A549 (cell line): ENCODE measurements around the gene MYO18B. TPM values are rescaled to one million over a fixed set of nuclear protein-coding genes. Genes with fewer than 3 reads are reported as not detected.

ENCODE experiments used
- ATAC-seq, 2 experiments: fragments of 200-7000 bp in 1 of 2; fragments of >200 bp in 1 of 2; cut with Nextera tagmentation in 1 of 2; cut with Tn5 transposase in 1 of 2; 3 replicates each; pipeline versions ENCODE4 v1.8.0 to v1.9.1; 2018 to 2020; ENCODE audit warnings: mild to moderate bottlenecking in 1 of 2, moderate library complexity in 1 of 2
- CTCF ChIA-PET: fragments of 300-600 bp; sonication (Branson Sonifier 250); formaldehyde crosslinking; extraction: SDS; loops from one replicate; lab custom pipeline; 2021; ENCODE audit warnings: antibody characterized with exemption, inconsistent platforms; lab: Yijun Ruan, JAX
- POLR2A ChIA-PET: fragments of 350-600 bp; formaldehyde crosslinking; extraction: SDS; loops from one replicate; lab custom pipeline; 2021; ENCODE audit warnings: antibody characterized with exemption, inconsistent platforms; lab: Yijun Ruan, JAX
- DNase-seq, 2 experiments: peaks; one replicate each; pipeline versions ENCODE4 v3.0.0 to v3.0.0-alpha.2; 2011 to 2016; ENCODE audit warnings: low read depth in 1 of 2, low spot score in 1 of 2
- FAIRE-seq: peaks from 2 replicates; lab custom pipeline; 2011; peaks lifted over from hg19 to GRCh38; lab: Jason Lieb, UNC
- H3K27ac ChIP-seq, 2 experiments: fragments of >200 bp; sonication (Bioruptor Twin); formaldehyde crosslinking; 3 replicates each; pipeline ENCODE4 v1.5.1; 2016 to 2017
- H3K4me1 ChIP-seq: fragments of >200 bp; sonication (Bioruptor Twin); formaldehyde crosslinking; 3 replicates; pipeline ENCODE4 v1.6.1; 2016
- H3K4me2 ChIP-seq: fragments of >200 bp; sonication (Bioruptor Twin); formaldehyde crosslinking; 3 replicates; pipeline ENCODE4 v1.6.1; 2016
- H3K4me3 ChIP-seq: fragments of >200 bp; sonication (Bioruptor Twin); formaldehyde crosslinking; 3 replicates; pipeline ENCODE4 v1.5.1; 2016
- H3K9me3 ChIP-seq: fragments of >200 bp; sonication (Bioruptor Twin); formaldehyde crosslinking; 3 replicates; pipeline ENCODE4 v1.6.1; 2016
- CEBPB ChIP-seq, 2 experiments: fragments of >200 bp in 1 of 2; sonication (Bioruptor Twin) in 1 of 2; formaldehyde crosslinking in 1 of 2; IDR thresholded peaks; 2 replicates each; pipeline ENCODE4 v1.6.1; 2012 to 2016
- CHD4 ChIP-seq: fragments of 200-600 bp; sonication (generic); IDR thresholded peaks from 2 replicates; pipeline ENCODE4 v1.6.1; 2016; ENCODE audit warnings: antibody characterized with exemption, mild to moderate bottlenecking, borderline replicate concordance
- CTCF ChIP-seq: fragments of >200 bp; sonication (Bioruptor Twin); formaldehyde crosslinking; IDR thresholded peaks from 3 replicates; pipeline ENCODE4 v1.5.1; 2016
- EP300 ChIP-seq, 2 experiments: fragments of >200 bp; sonication (Bioruptor Twin); formaldehyde crosslinking; IDR thresholded peaks; 2 replicates in 1 of 2; 3 replicates in 1 of 2; pipeline ENCODE4 v1.6.1; 2016 to 2017
- ESRRA ChIP-seq: fragments of 150-350 bp; IDR thresholded peaks from 2 replicates; pipeline ENCODE4 v1.6.1; 2014; ENCODE audit warnings: mild to moderate bottlenecking, low read length, borderline replicate concordance
- FOSB ChIP-seq: fragments of 250-450 bp; sonication (Bioruptor Pico); IDR thresholded peaks from 2 replicates; pipeline ENCODE4 v1.5.0; 2020; ENCODE audit warnings: mild to moderate bottlenecking, moderate library complexity
- HDAC2 ChIP-seq: fragments of 200-600 bp; sonication (generic); IDR thresholded peaks from 2 replicates; pipeline ENCODE4 v1.6.1; 2016
- HEYL ChIP-seq: fragments of 250-450 bp; sonication (Bioruptor Pico); IDR thresholded peaks from 2 replicates; pipeline ENCODE4 v1.8.0; 2021; ENCODE audit warnings: mild to moderate bottlenecking, moderate library complexity
- HOXA7 ChIP-seq: fragments of 250-450 bp; sonication (Bioruptor Pico); IDR thresholded peaks from 2 replicates; pipeline ENCODE4 v1.5.0; 2020; ENCODE audit warnings: mild to moderate bottlenecking, moderate library complexity
- HOXB5 ChIP-seq: fragments of 250-450 bp; sonication (Bioruptor Pico); IDR thresholded peaks from 2 replicates; pipeline ENCODE4 v1.5.0; 2020; ENCODE audit warnings: mild to moderate bottlenecking, moderate library complexity
- NR3C1 ChIP-seq: fragments of >200 bp; sonication (Bioruptor Twin); formaldehyde crosslinking; IDR thresholded peaks from 3 replicates; pipeline ENCODE4 v1.6.1; 2017
- PBX3 ChIP-seq: IDR thresholded peaks from 2 replicates; pipeline ENCODE4 v1.6.1; 2012
- PHF8 ChIP-seq: fragments of 200-600 bp; sonication (generic); IDR thresholded peaks from 2 replicates; pipeline ENCODE4 v1.6.1; 2016; ENCODE audit warnings: low read depth, mild to moderate bottlenecking, antibody characterized with exemption, moderate library complexity, borderline replicate concordance
- RARB ChIP-seq: fragments of 250-450 bp; sonication (Bioruptor Pico); IDR thresholded peaks from 2 replicates; pipeline ENCODE4 v1.8.0; 2021; ENCODE audit warnings: mild to moderate bottlenecking, moderate library complexity
- SMC3 ChIP-seq: fragments of >200 bp; sonication (Bioruptor Twin); formaldehyde crosslinking; IDR thresholded peaks from 3 replicates; pipeline ENCODE4 v1.6.1; 2018; ENCODE audit warnings: inconsistent platforms
- TFCP2L1 ChIP-seq: fragments of 250-450 bp; sonication (Bioruptor Pico); IDR thresholded peaks from 2 replicates; pipeline ENCODE4 v1.5.0; 2021; ENCODE audit warnings: mild to moderate bottlenecking
- USF2 ChIP-seq: fragments of 450-650 bp; IDR thresholded peaks from 2 replicates; pipeline ENCODE4 v1.6.1; 2014; ENCODE audit warnings: antibody characterized with exemption
- ZC3H11A ChIP-seq: fragments of 450-650 bp; IDR thresholded peaks from 2 replicates; pipeline ENCODE4 v1.6.1; 2014; ENCODE audit warnings: antibody characterized with exemption, mild to moderate bottlenecking
- ZFP36 ChIP-seq: fragments of 450-650 bp; IDR thresholded peaks from 2 replicates; pipeline ENCODE4 v1.6.1; 2014; ENCODE audit warnings: borderline replicate concordance; ENCODE audit not compliant: partially characterized antibody
- ZNF302 ChIP-seq: fragments of 250-450 bp; sonication (Bioruptor Pico); IDR thresholded peaks from 2 replicates; pipeline ENCODE4 v1.9.0; 2021; ENCODE audit warnings: inconsistent platforms, mild to moderate bottlenecking, moderate library complexity
- WGBS: methylation state at CpG from one replicate; pipeline ENCODE4 v1.1.6; 2017; ENCODE audit errors: missing lambda C conversion rate; 5-methylcytosine and 5-hydroxymethylcytosine counted together
- polyA plus RNA-seq, 4 experiments: library from polyadenylated mRNA; depleted of rRNA in 3 of 4; stranded (reverse); fragments of >200 nt; fragmentation: RNase III in 1 of 4; extraction: RNeasy Plus Mini Kit Qiagen cat#74134 plus additional on column Dnase treatment in 1 of 4; gene quantifications; 2 replicates in 3 of 4; 3 replicates in 1 of 4; pipeline ENCODE4 v1.2.3, GENCODE V29; 2011 to 2017
- TF ChIP-seq, protein P1 (sequence below): fragments of >200 bp; sonication (Bioruptor Twin); formaldehyde crosslinking; IDR thresholded peaks from 3 replicates; pipeline ENCODE4 v1.6.1; 2016
- TF ChIP-seq, protein P2 (sequence below): IDR thresholded peaks from 2 replicates; pipeline ENCODE4 v1.6.1; 2012; ENCODE audit warnings: low read depth, borderline replicate concordance

MYO18B gene
- polyA plus RNA-seq, 2 of the 4 experiments (the other 2 are of a cell fraction), result 0.01 TPM

- no peak for TF ChIP-seq USF2
These were observed 23.0 kb downstream of the MYO18B start (continued) for GRCh38 chr22:25765016-25765367.

DNA sequence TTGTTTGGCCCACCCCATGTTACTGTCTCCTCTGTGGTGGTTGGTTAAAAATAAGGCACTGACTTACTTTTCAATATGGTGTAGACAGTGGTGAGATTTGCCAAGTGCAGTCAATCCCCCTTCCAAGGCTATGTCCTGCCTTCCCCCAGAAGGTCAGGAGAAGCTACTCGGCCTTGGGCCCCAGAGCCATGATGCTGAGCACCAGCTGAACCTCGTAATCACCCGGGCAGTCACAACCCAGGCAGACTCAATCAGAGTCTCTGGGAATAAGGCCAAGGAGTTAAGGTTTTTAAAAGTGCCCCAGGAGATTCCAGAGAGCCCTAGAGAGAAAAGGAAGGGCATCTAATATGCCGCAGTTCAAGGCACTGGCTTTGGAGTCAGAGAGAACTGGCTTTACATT lies 23.8 kb downstream of the MYO18B start:
- ChIA-PET CTCF (interaction anchor here (1.3 to 3.0 kb wide), 2 partner anchors 13 to 18 kb away, joined by 5 to 18 read pairs; no protein-coding TSS in a partner anchor), POLR2A (no interaction called here)
- Histone ChIP-seq H3K4me3 (no peak overlapping the region), H3K4me2 (no peak overlapping the region), H3K27ac (no peak overlapping the region), H3K9me3 (peaks cover 10% of the 10 kb centered on the region; the same call in 1 of the 3 replicates), H3K4me1 (no peaks in the 10 kb centered on the region)
- TF ChIP-seq HEYL (CRISPR knock-in tag) (no peak), PBX3 (no peak)
- ATAC-seq (no peak), FAIRE-seq (no peak), DNase-seq (no peak)
- 3% methylated on average over 4 of the region's 4 CpGs for WGBS

- TF ChIP-seq CTCF (no peak), USF2 (no peak), ZNF302 (CRISPR knock-in tag) (no peak), ZFP36 (no peak), TFCP2L1 (CRISPR knock-in tag) (no peak), HOXB5 (CRISPR knock-in tag) (no peak), FOSB (CRISPR knock-in tag) (no peak), EP300 (IDR thresholded peaks at IDR 0.05) (no peak), ZC3H11A (no peak), ESRRA (no peak), HOXA7 (CRISPR knock-in tag) (no peak), SMC3 (no peak), HDAC2 (no peak), NR3C1 (no peak), CEBPB (IDR thresholded peaks at IDR 0.05) (no peak)
- TF ChIP-seq, all 56 proteins: peak for 0
- ChIA-PET POLR2A (no interaction called here), CTCF (interaction anchor here (1.3 to 3.0 kb wide), 2 partner anchors 12 to 19 kb away, joined by 5 to 18 read pairs; no protein-coding TSS in a partner anchor)
- no peak overlapping the region for H3K27ac ChIP-seq
- H3K9me3 ChIP-seq, result peaks cover 10% of the 10 kb centered on the region; the same call in 1 of the 3 replicates
- DNase-seq (no peak), FAIRE-seq (no peak), ATAC-seq (no peak)
- H3K4me3 ChIP-seq, result no peak overlapping the region
- H3K4me2 ChIP-seq, result no peak overlapping the region
- WGBS, result 48% methylated on average over 3 of the region's 3 CpGs
- H3K4me1 ChIP-seq, result no peaks in the 10 kb centered on the region
These were observed 24.4 kb downstream of the MYO18B start for GRCh38 chr22:25766418-25766817.

GRCh38 chr22:25770333-25770732 lies 28.3 kb downstream of the MYO18B start:
- Histone ChIP-seq H3K9me3 (peaks cover 10% of the 10 kb centered on the region; the same call in 1 of the 3 replicates), H3K27ac (no peak overlapping the region), H3K4me2 (no peak overlapping the region), H3K4me3 (no peak overlapping the region), H3K4me1 (no peaks in the 10 kb centered on the region)
- CTCF ChIA-PET, result interaction anchor here (1.0 to 4.5 kb wide), 2 partner anchors 44 to 308 kb away, joined by 3 to 41 read pairs; no protein-coding TSS in a partner anchor
- DNase-seq (no peak), FAIRE-seq (no peak), ATAC-seq (no peak)
- POLR2A ChIA-PET, result no interaction called here
- WGBS, result 51% methylated on average over 4 of the region's 4 CpGs
- TF ChIP-seq RARB (CRISPR knock-in tag) (no peak), FOSB (CRISPR knock-in tag) (no peak), CHD4 (no peak), ZFP36 (no peak), SMC3 (no peak), USF2 (no peak), PBX3 (no peak), PHF8 (no peak)
- TF ChIP-seq, protein P1, sequence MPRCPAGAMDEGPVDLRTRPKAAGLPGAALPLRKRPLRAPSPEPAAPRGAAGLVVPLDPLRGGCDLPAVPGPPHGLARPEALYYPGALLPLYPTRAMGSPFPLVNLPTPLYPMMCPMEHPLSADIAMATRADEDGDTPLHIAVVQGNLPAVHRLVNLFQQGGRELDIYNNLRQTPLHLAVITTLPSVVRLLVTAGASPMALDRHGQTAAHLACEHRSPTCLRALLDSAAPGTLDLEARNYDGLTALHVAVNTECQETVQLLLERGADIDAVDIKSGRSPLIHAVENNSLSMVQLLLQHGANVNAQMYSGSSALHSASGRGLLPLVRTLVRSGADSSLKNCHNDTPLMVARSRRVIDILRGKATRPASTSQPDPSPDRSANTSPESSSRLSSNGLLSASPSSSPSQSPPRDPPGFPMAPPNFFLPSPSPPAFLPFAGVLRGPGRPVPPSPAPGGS, result no peak
- TF ChIP-seq, protein P2, sequence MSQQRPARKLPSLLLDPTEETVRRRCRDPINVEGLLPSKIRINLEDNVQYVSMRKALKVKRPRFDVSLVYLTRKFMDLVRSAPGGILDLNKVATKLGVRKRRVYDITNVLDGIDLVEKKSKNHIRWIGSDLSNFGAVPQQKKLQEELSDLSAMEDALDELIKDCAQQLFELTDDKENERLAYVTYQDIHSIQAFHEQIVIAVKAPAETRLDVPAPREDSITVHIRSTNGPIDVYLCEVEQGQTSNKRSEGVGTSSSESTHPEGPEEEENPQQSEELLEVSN, result no peak
